HG03521 (cell line): ENCODE data around the gene AP3S1.
"Not testable (repeated sequence)": the region's sequence is repeated elsewhere in the genome, so short reads cannot be mapped to it uniquely, and the experiment has no call there.

Experiments used
- ATAC-seq: cut with Tn5 transposase; IDR thresholded peaks from one replicate; pipeline ENCODE4 v1.9.1; 2021; ENCODE audit warnings: mild to moderate bottlenecking, moderate library complexity; ENCODE audit not compliant: unreplicated experiment

The AP3S1 gene

GRCh38 chr5:115869256-115869795, 27.6 kb downstream of the AP3S1 start:
- ATAC-seq: no peak

GRCh38 chr5:115872447-115872846, 30.7 kb downstream of the AP3S1 start:
- no peak for ATAC-seq

- ATAC-seq: no peak
These were observed 31.7 kb downstream of the AP3S1 start for GRCh38 chr5:115873392-115873791.

GRCh38 chr5:115875447-115875846, 33.7 kb downstream of the AP3S1 start:
- ATAC-seq: no peak

GRCh38 chr5:115877342-115877741, 35.6 kb downstream of the AP3S1 start:
- ATAC-seq: not testable (repeated sequence)

GRCh38 chr5:115882434-115882833, 40.7 kb downstream of the AP3S1 start:
- not testable (repeated sequence) for ATAC-seq

- no peak for ATAC-seq
These were observed 43.0 kb downstream of the AP3S1 start for GRCh38 chr5:115884704-115885103.

- not testable (repeated sequence) for ATAC-seq
These were observed 43.5 kb downstream of the AP3S1 start for GRCh38 chr5:115885208-115885607.

GRCh38 chr5:115888027-115888426, 46.3 kb downstream of the AP3S1 start:
- no peak for ATAC-seq

DNA sequence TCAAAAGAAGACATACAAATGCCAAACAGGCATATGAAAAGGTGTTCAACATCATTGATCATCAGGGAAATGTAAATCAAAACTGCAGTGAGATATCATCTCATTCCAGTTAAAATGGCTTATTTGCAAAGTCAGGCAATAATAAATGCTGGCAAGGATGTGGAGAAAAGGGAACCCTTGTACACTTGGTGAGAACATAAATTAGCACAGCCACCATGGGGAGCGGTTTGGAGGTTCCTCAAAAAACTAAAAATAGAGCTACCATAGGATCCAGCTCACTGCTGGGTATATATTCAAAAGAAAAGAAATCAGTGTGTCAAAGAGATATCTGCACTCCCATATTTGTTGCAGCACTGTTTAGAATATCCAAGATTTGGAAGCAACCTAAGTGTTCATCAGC, 50.3 kb downstream of the AP3S1 start:
- no peak for ATAC-seq

- no peak for ATAC-seq
These were observed 52.6 kb downstream of the AP3S1 start for GRCh38 chr5:115894342-115894741.

DNA sequence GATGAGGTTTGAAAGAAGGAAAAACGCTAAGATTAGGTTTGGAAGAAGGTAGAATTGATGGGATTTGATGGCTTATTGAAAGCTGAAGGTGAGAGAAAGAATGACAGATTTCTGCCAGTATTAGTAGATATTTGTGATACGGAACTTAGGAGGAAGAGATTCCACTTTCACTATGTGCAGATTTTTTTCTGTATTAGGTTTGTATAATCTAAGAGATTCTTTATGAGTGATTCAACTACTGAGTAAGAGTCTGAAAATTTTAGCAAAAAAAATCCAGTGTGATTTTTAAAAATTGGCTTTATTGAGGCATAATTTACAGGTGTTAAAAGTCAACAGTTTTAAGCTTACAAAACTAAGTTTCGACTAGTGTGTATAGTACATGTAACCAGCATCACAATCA, 54.1 kb downstream of the AP3S1 start:
- no peak for ATAC-seq

DNA sequence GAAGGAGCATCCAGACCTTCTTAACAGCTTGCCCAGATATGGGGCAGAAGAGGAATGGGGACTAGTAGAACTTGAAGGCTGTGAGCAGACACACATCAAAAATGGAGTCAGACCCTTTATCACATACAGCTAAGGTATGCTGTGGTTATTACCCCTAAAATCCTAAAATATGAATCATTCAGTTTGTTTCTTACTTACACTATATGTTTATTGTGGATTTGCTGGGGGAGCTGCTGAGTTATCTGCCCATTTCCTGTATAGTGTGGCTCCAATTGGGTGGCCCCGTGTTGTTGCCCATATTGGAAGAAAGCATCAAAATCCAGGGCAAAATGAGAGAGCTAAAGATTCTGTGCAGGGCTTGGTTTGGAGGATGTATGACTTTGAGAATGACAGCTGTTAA, 56.9 kb downstream of the AP3S1 start:
- no peak for ATAC-seq

DNA sequence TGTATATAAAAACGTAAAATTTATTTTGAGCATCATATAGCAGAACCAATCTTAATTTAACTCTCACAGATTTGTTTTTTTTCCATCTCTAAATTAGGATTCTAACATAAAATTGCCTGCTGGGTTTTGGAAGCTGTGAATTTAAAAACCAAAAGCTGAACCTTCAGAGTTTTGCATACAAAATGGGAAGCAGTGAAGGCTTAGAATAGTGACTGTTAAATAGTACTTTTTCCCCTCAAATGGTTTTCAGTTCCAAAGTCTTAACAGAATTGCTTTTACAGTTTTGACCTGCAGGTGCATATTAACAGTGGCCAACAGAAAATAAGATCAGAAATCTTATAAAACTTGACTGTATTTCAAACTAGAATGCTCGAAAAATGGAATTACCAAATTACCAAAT, 65.4 kb downstream of the AP3S1 start:
- ATAC-seq: no peak

DNA sequence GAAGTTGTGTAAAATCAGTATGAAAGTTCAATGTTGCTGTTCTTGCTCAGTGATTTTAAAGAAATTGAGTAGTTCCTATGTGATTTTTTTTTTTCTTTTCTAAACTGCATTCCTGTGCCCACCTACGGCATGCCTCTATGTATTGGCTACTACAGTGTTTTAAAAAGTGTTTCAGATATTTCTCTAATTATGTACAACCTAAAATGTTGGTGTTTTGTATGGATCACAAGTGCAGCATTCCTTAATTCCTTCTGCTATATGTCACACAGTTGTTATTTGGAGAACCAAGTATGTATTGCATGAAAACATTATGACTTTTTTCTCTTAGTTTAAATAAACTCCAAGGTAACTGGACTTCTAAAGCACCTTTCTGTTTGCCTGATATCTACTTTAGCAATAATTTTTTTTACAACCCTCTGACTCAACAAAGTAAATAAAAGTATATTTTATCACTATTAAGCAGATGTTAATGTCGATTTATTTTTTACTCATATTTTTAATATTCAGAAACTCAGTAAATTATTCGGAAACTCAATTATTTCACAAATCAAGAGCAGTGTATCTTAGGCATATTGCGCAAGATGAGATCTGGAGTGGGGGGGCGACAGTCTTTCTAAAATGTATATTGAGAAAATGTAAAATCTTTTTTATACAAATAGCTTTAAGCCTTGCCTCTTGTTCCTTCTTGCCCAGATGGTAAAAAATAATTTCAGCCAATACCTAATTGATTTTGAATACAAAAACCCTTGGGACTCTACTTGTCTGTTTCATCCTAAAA, 72.1 kb downstream of the AP3S1 start:
- not testable (repeated sequence) for ATAC-seq

GRCh38 chr5:115920171-115920725, 78.5 kb downstream of the AP3S1 start:
- ATAC-seq: no peak

DNA sequence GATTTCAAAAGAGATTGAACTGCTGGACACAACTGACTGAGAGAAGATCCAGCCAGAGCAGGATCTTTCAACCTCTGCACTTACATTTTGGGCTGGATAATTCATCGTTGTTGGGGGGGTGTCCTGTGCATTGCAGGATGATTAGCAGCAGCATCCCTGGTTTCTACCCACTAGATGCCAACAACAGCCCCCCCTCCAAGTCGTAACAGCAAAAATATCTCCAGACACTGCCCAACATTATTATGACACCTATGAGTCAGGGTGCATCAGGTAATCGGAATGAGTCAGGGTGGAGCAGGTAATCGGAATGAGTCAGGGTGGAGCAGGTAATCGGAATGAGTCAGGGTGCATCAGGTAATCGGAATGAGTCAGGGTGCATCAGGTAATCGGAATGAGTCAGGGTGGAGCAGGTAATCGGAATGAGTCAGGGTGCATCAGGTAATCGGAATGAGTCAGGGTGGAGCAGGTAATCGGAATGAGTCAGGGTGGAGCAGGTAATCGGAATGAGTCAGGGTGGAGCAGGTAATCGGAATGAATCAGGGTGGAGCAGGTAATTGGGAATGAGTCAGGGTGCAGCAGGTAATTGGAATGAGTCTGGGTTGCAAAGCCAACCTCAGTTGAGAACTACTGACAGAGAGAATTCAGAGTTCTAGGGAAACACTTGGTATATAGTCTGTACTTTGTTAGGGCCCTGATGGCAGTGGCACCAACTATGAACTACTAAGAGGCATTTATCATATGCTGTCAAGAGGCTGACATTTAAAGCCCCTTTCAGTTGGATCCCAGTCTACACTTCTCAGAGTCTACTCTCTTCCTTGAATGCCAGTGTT, 87.1 kb downstream of the AP3S1 start:
- not testable (repeated sequence) for ATAC-seq

DNA sequence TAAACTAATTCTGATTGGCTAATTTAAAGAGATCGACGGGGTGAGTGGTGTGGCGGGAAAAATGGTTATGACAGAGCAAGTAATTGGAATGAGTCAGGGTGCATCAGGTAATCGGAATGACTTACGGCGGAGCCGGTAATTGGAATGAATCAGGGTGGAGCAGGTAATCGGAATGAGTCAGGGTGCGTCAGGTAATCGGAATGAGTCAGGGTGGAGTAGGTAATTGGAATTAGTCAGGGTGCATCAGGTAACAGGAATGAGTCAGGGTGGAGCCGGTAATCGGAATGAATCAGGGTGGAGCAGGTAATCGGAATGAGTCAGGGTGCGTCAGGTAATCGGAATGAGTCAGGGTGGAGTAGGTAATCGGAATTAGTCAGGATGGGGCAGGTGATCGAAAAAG, 88.4 kb downstream of the AP3S1 start:
- not testable (repeated sequence) for ATAC-seq

GRCh38 chr5:115930630-115931337, 89.0 kb downstream of the AP3S1 start:
- no peak for ATAC-seq

GRCh38 chr5:115932991-115933390, 91.3 kb downstream of the AP3S1 start:
- ATAC-seq: no peak
